Hypothalamus (tissue), 51 donors: ENCODE data around the gene NTSR1.
A peak's percentile ranks its signal among the peaks of the same experiment; 100 is the strongest.

Source experiments
- DNase-seq, 51 donors: peaks; one replicate each; lab custom pipeline; 2025; lab: John Stamatoyannopoulos, UW

The NTSR1 gene

GRCh38 chr20:62795023-62795761 is 86.6 kb downstream of the NTSR1 start:
- DNase-seq = peak in 34 of 51 donors; percentile 14 to 71 (median 38)

- DNase-seq = peak in 1 of 51 donors; percentile 29
Measured at GRCh38 chr20:62796699-62797491, 88.3 kb downstream of the NTSR1 start.

DNA sequence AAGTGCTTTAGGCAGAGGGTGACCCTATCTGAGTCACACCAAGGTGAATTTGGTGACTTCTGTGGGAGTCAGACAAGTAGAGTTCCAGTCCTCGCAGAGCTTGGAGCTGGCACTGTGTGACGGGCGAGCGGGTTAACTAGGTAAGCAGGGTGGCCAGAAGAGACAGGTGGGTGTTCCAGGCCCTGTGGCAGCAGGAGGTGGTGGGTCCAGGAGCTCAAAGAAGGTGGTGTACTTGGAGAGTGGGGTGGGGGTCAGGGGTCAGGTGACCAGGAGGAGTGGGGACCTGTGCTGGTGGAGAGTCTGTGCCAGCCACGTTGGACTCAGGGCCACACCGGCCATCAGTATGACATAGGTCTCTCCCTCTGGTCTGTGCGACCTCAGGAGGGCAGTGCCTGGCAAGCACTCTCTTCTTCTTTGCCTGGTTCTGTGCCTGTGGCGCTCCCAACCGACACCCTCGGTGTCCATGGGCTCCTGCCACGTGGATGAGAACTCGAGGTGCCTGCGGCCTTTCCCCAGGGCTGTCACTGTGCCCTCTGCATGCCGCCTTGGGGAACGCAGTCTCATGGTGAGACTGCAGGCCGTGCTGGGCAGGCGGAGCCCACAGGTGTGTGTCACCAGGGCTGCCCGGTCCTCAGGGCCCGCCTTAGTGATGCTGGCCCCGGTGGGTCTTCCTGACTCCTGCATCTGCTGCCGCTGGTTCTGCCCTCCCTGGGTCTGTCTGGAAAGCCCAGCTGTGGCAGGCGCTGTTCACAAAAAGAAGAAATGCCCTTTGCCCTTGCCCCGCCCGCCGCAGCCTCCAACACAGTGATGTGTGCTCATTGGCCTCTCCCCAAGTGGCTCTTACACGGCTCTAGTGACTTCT is 89.3 kb downstream of the NTSR1 start:
- DNase-seq = no peak

DNA sequence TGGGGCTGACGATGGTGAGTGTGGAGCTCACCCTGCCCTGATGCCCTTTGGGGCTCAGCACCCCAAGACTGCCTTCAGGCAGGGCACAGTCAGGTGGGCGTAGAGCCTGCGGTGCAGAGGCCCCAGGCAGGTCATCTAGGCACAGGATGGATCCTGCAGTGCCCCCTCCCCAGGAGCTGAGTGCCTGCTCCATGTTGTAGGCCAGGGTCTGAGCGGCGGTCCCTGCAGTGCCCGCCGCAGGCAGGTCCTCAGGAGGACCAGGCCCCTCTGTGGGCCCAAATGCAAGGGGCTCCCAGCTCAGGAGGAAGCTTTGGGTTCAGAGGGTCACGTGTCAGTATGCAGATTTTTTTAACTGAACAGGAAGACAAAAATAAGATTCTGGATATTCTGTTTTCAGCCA is 90.4 kb downstream of the NTSR1 start:
- DNase-seq = no peak

- no peak for DNase-seq
Measured at GRCh38 chr20:62799459-62799858, 90.8 kb downstream of the NTSR1 start.

DNA sequence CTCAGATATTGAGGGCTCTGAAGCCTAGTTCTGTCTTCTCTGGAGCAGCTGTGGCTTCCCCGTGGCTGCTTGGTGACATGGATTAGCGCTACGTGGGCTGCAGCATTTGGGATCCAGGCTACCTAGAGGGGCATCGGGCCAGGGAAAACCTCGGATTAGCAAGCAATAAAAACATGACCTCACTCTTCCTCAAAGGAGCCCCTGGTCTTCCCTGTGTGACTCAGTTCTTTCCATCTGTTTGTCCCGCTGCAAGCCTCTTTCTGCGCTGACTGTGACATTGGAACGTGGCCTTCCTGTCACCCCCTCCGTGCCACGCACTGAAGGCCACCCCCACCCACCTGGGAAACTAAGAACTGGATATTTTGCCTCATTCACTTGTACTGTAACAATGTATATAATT is 91.2 kb downstream of the NTSR1 start:
- no peak for DNase-seq

GRCh38 chr20:62800314-62801259 is 92.0 kb downstream of the NTSR1 start:
- DNase-seq = peak in 1 of 51 donors; percentile 31

DNA sequence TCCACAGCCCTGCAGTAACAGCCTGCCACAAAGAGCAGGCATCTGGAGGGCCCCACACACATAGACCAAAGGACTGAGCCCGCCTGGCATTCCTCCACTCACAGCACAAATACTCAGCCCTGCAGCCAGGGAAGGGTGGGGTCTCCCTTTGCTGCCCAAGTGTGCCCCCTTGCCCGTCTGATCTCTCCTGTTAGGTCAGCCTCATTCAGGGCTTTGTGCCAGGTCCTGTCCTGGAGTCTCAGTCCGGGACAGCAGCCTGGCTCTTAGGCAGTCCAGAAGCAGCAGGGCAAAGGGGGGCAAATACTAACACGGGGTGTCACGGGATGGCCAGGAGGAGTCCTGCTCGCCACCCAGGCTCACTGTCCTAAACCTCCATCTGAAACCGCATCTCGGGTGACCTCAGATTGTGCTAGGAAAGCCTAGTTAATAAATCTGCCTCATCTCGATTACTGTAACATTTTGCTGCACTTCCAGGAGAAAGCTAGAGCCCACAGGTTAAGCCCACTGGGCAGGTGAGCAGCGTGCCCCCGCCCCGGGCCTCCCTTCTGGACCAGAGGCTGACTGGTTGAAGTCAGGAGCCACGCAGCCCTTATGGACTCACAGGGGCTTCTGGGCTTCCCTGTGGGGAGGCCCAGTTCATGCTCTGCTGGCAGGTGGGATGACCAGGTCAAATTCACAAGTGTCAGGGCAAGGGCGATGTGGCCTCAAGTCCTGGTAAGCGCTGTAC is 92.8 kb downstream of the NTSR1 start:
- peak in 1 of 51 donors; percentile 22 for DNase-seq

DNA sequence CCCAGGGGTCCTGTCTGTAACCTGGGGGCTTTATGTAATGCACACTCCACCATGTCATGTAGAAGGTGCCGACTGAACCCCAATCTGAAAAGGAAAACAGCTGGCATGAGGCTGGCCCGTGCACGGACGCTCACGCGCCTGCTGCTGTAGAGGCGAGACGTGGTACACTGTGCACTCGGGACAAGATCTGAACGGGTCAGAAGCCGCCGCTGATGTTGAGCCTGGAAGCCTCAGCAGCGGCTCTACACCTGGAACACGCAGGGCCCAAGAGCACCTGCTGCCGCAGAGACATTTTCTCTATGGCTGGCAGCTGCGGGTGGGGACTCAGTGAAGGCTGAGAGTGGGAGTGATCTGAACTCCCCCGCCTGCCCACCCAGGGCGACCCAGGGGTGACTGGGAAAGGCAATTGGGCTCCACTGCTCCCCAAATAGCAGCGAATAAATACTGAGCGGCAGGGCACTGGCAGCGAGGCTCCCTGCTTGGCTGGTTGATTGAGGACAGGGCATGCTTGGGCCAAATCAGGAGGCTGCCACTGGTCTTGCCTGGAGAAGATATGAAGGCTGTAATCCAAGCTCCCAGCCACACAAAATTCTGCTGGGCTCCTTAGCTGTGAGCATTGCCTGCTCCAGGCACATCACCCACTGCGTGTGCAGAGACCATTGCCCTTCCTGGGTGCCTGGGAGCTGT is 93.5 kb downstream of the NTSR1 start:
- DNase-seq = peak in 1 of 51 donors; percentile 25

GRCh38 chr20:62804021-62804626 is 95.5 kb downstream of the NTSR1 start:
- DNase-seq = peak in 6 of 51 donors; percentile 37 to 74 (median 56)

GRCh38 chr20:62804627-62805154 is 96.1 kb downstream of the NTSR1 start, which contains the start of gene OGFR:
Gene OGFR, plus strand, starts transcription at chr20:62804835. Its CDS starts 25 bp downstream, at chr20:62804860.
- DNase-seq = peak in 40 of 51 donors; percentile 18 to 74 (median 48)

DNA sequence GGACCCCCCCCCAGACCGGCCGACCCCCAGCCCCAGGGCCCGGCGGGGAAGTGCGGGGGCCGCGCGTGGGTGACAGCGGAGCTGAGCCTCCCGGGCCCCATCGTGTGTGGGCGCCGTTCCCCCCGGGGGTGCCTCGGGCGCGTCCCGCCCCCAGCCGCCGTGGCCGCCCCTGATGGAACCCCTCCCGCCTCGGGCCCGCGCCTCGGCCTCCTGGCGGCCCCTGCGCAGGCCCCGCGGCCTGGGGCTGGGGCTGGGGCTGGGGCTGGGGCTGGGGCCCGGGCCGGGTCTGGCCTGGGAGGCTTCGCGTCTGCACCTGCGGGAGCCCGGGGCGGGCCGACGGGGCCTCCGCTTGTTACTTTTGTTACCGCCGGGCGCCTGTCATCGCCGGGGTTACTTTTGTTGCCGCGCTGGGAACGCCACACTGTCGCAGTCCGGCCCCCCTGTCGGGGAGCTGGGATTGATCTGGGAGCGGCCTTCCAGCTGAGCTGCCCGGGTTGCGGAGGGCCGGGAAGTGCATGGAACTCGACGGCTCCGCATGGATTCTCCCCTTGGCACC is 96.6 kb downstream of the NTSR1 start:
- DNase-seq = peak in 3 of 51 donors; percentile 21 to 30 (median 26)

GRCh38 chr20:62805711-62806382 is 97.2 kb downstream of the NTSR1 start:
- peak in 1 of 51 donors; percentile 32 for DNase-seq

- DNase-seq = no peak
Measured at GRCh38 chr20:62806383-62807050, 97.9 kb downstream of the NTSR1 start.

DNA sequence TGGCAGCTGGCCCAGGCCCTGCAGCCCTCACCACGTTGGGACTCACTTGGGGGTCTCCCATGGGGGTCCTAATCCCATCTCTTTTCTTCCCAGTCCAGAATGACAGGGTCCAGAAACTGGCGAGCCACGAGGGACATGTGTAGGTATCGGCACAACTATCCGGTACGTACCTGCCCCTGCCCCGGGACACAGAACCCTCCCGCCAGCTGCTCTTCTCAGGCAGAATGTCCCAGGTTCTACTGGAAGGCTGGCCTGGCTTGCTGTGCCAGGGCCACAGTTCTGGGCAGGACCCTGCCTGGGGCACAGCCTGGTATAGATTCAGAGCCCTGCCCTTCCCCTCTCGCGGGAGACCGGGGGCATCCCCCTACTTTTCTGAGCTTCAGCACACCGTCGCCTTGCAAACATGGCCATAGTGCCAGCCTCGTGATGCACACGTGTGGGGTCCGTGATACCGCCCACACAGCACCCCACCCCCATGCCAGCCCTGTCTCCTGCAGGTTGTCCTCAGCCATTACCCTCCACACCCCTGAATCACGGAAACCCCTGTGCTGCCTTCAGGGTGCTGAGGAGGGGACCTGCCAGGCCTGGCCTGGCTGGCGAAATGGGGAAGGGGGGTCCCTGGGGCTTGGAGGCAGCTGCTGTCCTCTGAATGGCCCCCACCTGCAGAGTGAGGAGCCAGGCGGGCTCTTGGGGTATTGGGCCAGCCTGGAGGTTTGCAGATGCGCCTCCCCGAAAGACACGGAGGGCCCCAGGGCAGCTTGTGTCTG is 99.0 kb downstream of the NTSR1 start:
- DNase-seq = no peak
